ENCODE results near the gene EML6. TPM values are rescaled to one million over a fixed set of nuclear protein-coding genes. Genes with fewer than 3 reads are reported as not detected.

Gene EML6
- total and polyA plus RNA-seq, 2 of the 8 experiments (the other 6 are each of a cell fraction or from before 2014, with no cell fraction given), result 1.2 to 1.6 TPM

- TF ChIP-seq RFX5 (IDR thresholded peaks at IDR 0.05; ENCODE audit: borderline replicate concordance, low read depth, low read length), result peak; percentile 80
- TF ChIP-seq RBBP5 (IDR thresholded peaks at IDR 0.05; ENCODE audit: borderline replicate concordance, low read depth, low read length), result peak; percentile 83; the same call in 1 of the 2 replicates
- no peak for TF ChIP-seq SP2 (IDR thresholded peaks at IDR 0.05; ENCODE audit: low read length)
- peak; percentile 40 for TF ChIP-seq PHF8 (conservative IDR thresholded peaks at IDR 0.05; ENCODE audit: low read depth, low read length)
- peak; percentile 87 for TF ChIP-seq SIX5 (IDR thresholded peaks at IDR 0.05; ENCODE audit: low read depth, low read length)
- no peak for TF ChIP-seq TAF7 (optimal IDR thresholded peaks at IDR 0.05; ENCODE audit: borderline replicate concordance, low read depth, low read length)
- no peak for TF ChIP-seq USF2 (IDR thresholded peaks at IDR 0.05; ENCODE audit: low read length)
- TF ChIP-seq JUN (IDR thresholded peaks at IDR 0.05; ENCODE audit: low read depth, low read length), result no peak
- no peak for TF ChIP-seq BRCA1 (IDR thresholded peaks at IDR 0.05; ENCODE audit: low read depth, low read length)
- TF ChIP-seq CHD2 (IDR thresholded peaks at IDR 0.05; ENCODE audit: low read length), result peak; percentile 60; the same call in 1 of the 2 replicates
- peak; percentile 97 for TF ChIP-seq KDM4A (IDR thresholded peaks at IDR 0.05; ENCODE audit: low read depth, low read length, severe bottlenecking)
- peak; percentile 43; the same call in 1 of the 2 replicates for TF ChIP-seq TBP (IDR thresholded peaks at IDR 0.05; ENCODE audit: low read depth, low read length)
- TF ChIP-seq POLR2A (IDR thresholded peaks at IDR 0.05; ENCODE audit: control extremely low read depth in 1 of 2, low read depth in 2 of 2, low read length in 2 of 2), result peak in 1 of 2 experiments; percentile 68; a peak in 2 of 3 replicates
- no peak for TF ChIP-seq TCF12 (IDR thresholded peaks at IDR 0.05; ENCODE audit: low read depth, low read length)
- peak; percentile 41 for TF ChIP-seq BACH1 (IDR thresholded peaks at IDR 0.05; ENCODE audit: low read length)
- no peak for TF ChIP-seq YY1 (IDR thresholded peaks at IDR 0.05; ENCODE audit: low read depth, low read length)
- no peak for TF ChIP-seq CBX8 (IDR thresholded peaks at IDR 0.05; ENCODE audit: borderline replicate concordance, low read depth, low read length)
- no peak for TF ChIP-seq SP1 (IDR thresholded peaks at IDR 0.05; ENCODE audit: low read depth, low read length)
- no peak for TF ChIP-seq E2F6 (IDR thresholded peaks at IDR 0.05)
- TF ChIP-seq RXRA (IDR thresholded peaks at IDR 0.05; ENCODE audit: insufficient read depth, low read depth, low read length), result no peak
- no peak for TF ChIP-seq CBX5 (IDR thresholded peaks at IDR 0.05; ENCODE audit: low read depth, low read length)
Observed at GRCh38 chr2:54723131-54723995, at the start of gene EML6 (continued).
